ENCODE results near the gene ASTN2.

ASTN2 gene

GRCh38 chr9:116623715-116624114 is 791.1 kb downstream of the ASTN2 start:
- no peak overlapping the region for H3K27ac ChIP-seq
- no peaks in the 10 kb centered on the region for H3K27me3 ChIP-seq (replicated peaks)
- DNase-seq = no peak
- TF ChIP-seq, protein P1, sequence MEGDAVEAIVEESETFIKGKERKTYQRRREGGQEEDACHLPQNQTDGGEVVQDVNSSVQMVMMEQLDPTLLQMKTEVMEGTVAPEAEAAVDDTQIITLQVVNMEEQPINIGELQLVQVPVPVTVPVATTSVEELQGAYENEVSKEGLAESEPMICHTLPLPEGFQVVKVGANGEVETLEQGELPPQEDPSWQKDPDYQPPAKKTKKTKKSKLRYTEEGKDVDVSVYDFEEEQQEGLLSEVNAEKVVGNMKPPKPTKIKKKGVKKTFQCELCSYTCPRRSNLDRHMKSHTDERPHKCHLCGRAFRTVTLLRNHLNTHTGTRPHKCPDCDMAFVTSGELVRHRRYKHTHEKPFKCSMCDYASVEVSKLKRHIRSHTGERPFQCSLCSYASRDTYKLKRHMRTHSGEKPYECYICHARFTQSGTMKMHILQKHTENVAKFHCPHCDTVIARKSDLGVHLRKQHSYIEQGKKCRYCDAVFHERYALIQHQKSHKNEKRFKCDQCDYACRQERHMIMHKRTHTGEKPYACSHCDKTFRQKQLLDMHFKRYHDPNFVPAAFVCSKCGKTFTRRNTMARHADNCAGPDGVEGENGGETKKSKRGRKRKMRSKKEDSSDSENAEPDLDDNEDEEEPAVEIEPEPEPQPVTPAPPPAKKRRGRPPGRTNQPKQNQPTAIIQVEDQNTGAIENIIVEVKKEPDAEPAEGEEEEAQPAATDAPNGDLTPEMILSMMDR (IDR thresholded peaks at IDR 0.05; ENCODE audit: low read depth, low read length, missing control alignments) = no peak
- no peak overlapping the region for H3K4me3 ChIP-seq (ENCODE audit: low read depth, low read length)
- in situ Hi-C loops (cut with HindIII; ENCODE audit: low pct_ligation_motif_present, low sequenced_read_pairs) = no loop called here
- H3K36me3 ChIP-seq (replicated peaks) = no peaks in the 10 kb centered on the region

DNA sequence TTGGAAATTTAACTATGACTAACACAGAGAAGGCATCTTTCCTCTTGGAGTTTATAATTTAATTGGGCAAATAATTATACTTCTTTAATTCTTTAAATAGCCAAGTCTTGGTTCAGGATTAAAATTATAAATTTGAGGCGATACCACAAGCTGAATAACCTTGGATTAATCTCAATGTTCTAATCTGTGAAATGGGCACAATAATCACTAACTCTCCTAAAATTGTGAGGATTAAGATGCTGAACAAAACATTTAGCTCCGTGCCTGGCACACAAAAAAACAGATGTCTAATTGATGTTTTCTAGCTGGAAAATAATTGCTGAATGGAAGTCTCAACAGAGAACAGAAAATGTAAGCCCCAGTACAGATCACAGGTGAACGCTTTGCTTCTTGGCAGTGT is 797.5 kb downstream of the ASTN2 start:
- Histone ChIP-seq H3K27me3 (replicated peaks) (no peaks in the 10 kb centered on the region), H3K36me3 (replicated peaks) (no peaks in the 10 kb centered on the region), H3K4me3 (ENCODE audit: low read depth, low read length) (no peak overlapping the region), H3K27ac (no peak overlapping the region)
- TF ChIP-seq, protein P1 (IDR thresholded peaks at IDR 0.05; ENCODE audit: low read depth, low read length, missing control alignments) = no peak
- in situ Hi-C loops (cut with HindIII; ENCODE audit: low pct_ligation_motif_present, low sequenced_read_pairs) = no loop called here
- DNase-seq = no peak

GRCh38 chr9:116616304-116616914 is 798.4 kb downstream of the ASTN2 start:
- H3K27me3 ChIP-seq (replicated peaks) = no peaks in the 10 kb centered on the region
- no peaks in the 10 kb centered on the region for H3K36me3 ChIP-seq (replicated peaks)
- no peak for DNase-seq
- TF ChIP-seq, protein P1 (IDR thresholded peaks at IDR 0.05; ENCODE audit: low read depth, low read length, missing control alignments) = no peak
- H3K4me3 ChIP-seq (ENCODE audit: low read depth, low read length) = no peak overlapping the region
- no peak overlapping the region for H3K27ac ChIP-seq
- in situ Hi-C loops (cut with HindIII; ENCODE audit: low pct_ligation_motif_present, low sequenced_read_pairs) = no loop called here

DNA sequence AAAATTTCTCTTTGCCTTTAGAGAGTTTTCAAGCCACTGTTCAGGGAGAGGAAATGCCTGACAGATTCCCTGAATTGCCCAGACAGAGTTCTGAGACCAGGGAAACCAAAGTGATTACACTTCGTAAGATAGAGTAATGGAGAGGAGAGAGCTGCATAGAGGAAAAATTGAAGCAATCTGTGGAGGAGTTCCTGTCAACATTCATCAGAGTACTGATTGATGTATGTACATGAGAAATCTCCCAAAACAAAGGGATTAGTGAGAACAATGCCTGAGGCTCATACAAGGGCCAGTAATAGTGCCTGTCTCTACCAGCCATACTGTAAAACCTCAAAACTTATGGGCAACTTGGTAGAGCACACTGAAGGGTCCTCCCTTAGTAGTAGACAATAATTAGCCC is 806.8 kb downstream of the ASTN2 start:
- H3K4me3 ChIP-seq (ENCODE audit: low read depth, low read length) = no peak overlapping the region
- H3K36me3 ChIP-seq (replicated peaks) = no peaks in the 10 kb centered on the region
- TF ChIP-seq, protein P1 (IDR thresholded peaks at IDR 0.05; ENCODE audit: low read depth, low read length, missing control alignments) = no peak
- no peak overlapping the region for H3K27ac ChIP-seq
- DNase-seq = no peak
- no peaks in the 10 kb centered on the region for H3K27me3 ChIP-seq (replicated peaks)
- in situ Hi-C loops (cut with HindIII; ENCODE audit: low pct_ligation_motif_present, low sequenced_read_pairs) = no loop called here

GRCh38 chr9:116605904-116606341 is 808.9 kb downstream of the ASTN2 start:
- no peak overlapping the region for H3K27ac ChIP-seq
- in situ Hi-C loops (cut with HindIII; ENCODE audit: low pct_ligation_motif_present, low sequenced_read_pairs) = no loop called here
- TF ChIP-seq, protein P1 (IDR thresholded peaks at IDR 0.05; ENCODE audit: low read depth, low read length, missing control alignments) = no peak

GRCh38 chr9:116605060-116605459 is 809.8 kb downstream of the ASTN2 start:
- no peak for DNase-seq
- in situ Hi-C loops (cut with HindIII; ENCODE audit: low pct_ligation_motif_present, low sequenced_read_pairs) = no loop called here
- TF ChIP-seq, protein P1 (IDR thresholded peaks at IDR 0.05; ENCODE audit: low read depth, low read length, missing control alignments) = no peak

More at GRCh38 chr9:116605904-116606341, 808.9 kb downstream of the ASTN2 start:
- Histone ChIP-seq H3K36me3 (replicated peaks) (no peaks in the 10 kb centered on the region), H3K4me3 (ENCODE audit: low read depth, low read length) (no peak overlapping the region), H3K27me3 (replicated peaks) (no peaks in the 10 kb centered on the region)
- no peak for DNase-seq

More at GRCh38 chr9:116605060-116605459, 809.8 kb downstream of the ASTN2 start:
- no peak overlapping the region for H3K4me3 ChIP-seq (ENCODE audit: low read depth, low read length)
- H3K36me3 ChIP-seq (replicated peaks) = no peaks in the 10 kb centered on the region
- no peak overlapping the region for H3K27ac ChIP-seq
- no peaks in the 10 kb centered on the region for H3K27me3 ChIP-seq (replicated peaks)

Measured in brain microvascular endothelial cell (primary cell).